Tibial artery (tissue), 4 donors: ENCODE results near the gene IRAK3.
A peak's percentile ranks its signal among the peaks of the same experiment; 100 is the strongest.
"Not testable (repeated sequence)": the region's sequence is repeated elsewhere in the genome, so short reads cannot be mapped to it uniquely, and the experiment has no call there.

Source experiments
- DNase-seq, 2 donors: peaks; one replicate each; pipeline ENCODE4 v3.0.0-alpha.2; 2019
- H3K27ac ChIP-seq, 2 donors: fragments of 200-600 bp; sonication (generic) in 1 of 2; 1 replicate in 1 of 2; 2 replicates in 1 of 2; pipeline ENCODE4 v1.5.1; 2018 to 2019; ENCODE audit warnings: mild to moderate bottlenecking in 1 of 2
- H3K27me3 ChIP-seq, 2 donors: fragments of 200-600 bp; sonication (generic) in 1 of 2; one replicate each; pipeline versions ENCODE4 v1.5.1 to v1.6.0; 2016 to 2019
- H3K36me3 ChIP-seq, 3 donors: fragments of 200-600 bp; sonication (generic) in 2 of 3; one replicate each; pipeline ENCODE4 v1.5.1; 2016 to 2019; ENCODE audit warnings: mild to moderate bottlenecking in 2 of 3
- H3K4me1 ChIP-seq, 4 donors: fragments of 200-600 bp; sonication (generic) in 2 of 4; 1 replicate in 3 of 4; 2 replicates in 1 of 4; pipeline ENCODE4 v1.5.1; 2016 to 2019
- H3K4me3 ChIP-seq, 2 donors: fragments of 200-600 bp; sonication (generic) in 1 of 2; 1 replicate in 1 of 2; 2 replicates in 1 of 2; pipeline ENCODE4 v1.5.1; 2018 to 2019; ENCODE audit warnings: mild to moderate bottlenecking in 2 of 2
- H3K9me3 ChIP-seq, 3 donors: fragments of 200-600 bp; sonication (generic) in 1 of 3; one replicate each; pipeline ENCODE4 v1.5.1; 2016 to 2019
- CTCF ChIP-seq, 2 experiments: fragments of 200-600 bp in 1 of 2; fragments of 450-650 bp in 1 of 2; IDR thresholded peaks; one replicate each; pipeline ENCODE4 v1.5.1; 2017 to 2019; ENCODE audit warnings: antibody characterized with exemption in 2 of 2, mild to moderate bottlenecking in 1 of 2, moderate library complexity in 1 of 2
- intact Hi-C: fragments of 100-400 bp; cut with DNase I; formaldehyde crosslinking; loops from one replicate; pipeline ENCODE4 v1.15.0; 2023; ENCODE audit warnings: low total_unique reads

IRAK3 gene

DNA sequence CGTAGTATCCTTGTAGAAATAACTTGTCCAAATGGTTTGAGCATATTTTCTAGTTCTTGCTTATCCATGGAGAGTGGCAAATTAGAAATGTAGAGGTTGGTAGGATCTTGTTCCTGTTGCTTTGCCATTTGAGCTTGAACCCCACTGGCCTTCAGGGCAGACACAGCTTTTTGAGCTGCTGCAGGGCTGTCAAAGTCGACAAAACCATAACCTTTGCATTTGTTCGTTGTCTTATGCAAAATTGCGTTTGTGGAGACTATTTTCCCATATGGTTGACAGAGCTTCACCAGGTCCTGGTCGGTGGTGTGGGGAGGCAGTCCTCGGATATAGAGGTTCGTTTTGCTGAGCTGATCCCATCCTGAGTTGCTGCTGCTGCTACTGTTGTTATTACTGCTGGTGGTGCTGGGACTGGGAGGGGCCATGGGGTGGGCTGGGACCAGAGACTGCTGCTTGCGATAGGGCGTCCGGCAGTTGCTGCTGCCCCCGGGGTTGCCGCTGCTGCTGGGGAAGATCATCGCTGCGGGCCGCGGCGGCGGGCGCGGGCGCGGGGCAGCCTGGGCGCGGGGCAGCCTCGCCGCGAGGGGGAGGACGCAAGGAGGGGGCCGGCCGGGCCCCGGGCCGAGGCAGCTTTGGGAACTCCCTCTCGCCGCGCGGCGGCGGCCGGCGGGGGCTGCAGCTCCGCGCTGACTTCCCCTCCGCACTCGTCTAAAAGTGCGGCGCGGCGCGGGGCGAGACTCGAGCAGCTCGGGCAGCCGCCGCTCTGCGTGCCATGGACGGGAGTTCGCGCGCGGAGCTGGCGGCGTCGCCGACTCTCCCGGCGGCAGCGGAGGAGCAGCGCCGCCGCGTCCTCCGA is 46.0 kb downstream of the IRAK3 start:
- peak in 1 of 2 experiments; percentile 16 for TF ChIP-seq CTCF (IDR thresholded peaks at IDR 0.05)
- intact Hi-C loops, H3K27me3 ChIP-seq, H3K4me1 ChIP-seq, H3K36me3 ChIP-seq, H3K9me3 ChIP-seq: not testable (repeated sequence)
- H3K4me3 ChIP-seq: peak overlapping the region; percentile 50 to 57
- DNase-seq: peak in 1 of 2 donors; percentile 38
- H3K27ac ChIP-seq: peak overlapping the region in 1 of 2 donors; percentile 47

DNA sequence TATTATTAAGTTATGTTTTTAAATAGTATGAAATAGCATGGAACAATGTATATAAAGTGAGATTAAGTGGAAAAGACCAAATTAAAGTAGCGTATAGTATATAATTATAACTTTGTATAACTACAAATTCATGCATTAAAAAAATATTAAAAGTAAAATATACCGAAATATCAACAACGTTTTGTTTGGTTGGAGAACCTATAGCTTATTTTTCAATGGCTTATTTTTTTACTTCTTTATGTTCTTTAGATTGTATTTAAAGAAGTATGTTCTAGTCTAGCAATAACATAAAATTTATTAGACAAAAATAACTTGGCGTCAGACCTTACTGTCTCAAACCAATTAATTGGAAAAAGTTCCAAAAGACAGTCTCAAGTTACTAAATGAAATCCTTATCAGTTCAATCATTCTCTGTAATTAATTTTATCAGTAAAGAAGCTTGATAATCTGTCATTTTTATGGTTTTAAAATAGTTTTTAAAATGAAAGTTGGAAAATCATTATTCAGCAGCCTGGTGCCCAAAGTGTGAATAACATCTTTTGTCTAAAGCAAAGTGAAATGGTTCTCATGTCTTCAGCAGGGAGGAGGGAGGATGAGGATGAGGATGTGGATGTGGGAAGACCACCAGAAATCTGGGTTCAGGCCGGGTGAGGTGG is 46.7 kb downstream of the IRAK3 start:
- H3K9me3 ChIP-seq: no peaks in the 10 kb centered on the region
- TF ChIP-seq CTCF (IDR thresholded peaks at IDR 0.05): no peak
- DNase-seq: no peak
- H3K4me3 ChIP-seq: peak overlapping the region; percentile 50 to 57
- no peaks in the 10 kb centered on the region for H3K36me3 ChIP-seq
- H3K27me3 ChIP-seq: no peaks in the 10 kb centered on the region
- H3K27ac ChIP-seq: no peak overlapping the region
- H3K4me1 ChIP-seq: peaks cover 0 to 7% (median 4%) of the 10 kb centered on the region in 4 donors
- intact Hi-C loops: no loop called here

GRCh38 chr12:66236282-66236675 is 47.3 kb downstream of the IRAK3 start:
- H3K9me3 ChIP-seq, H3K27me3 ChIP-seq, H3K27ac ChIP-seq, intact Hi-C loops, H3K36me3 ChIP-seq, DNase-seq, H3K4me1 ChIP-seq, H3K4me3 ChIP-seq: not testable (repeated sequence)

- DNase-seq: no peak
- Histone ChIP-seq H3K9me3 (no peaks in the 10 kb centered on the region), H3K36me3 (no peaks in the 10 kb centered on the region), H3K4me3 (no peak overlapping the region), H3K27me3 (no peaks in the 10 kb centered on the region), H3K4me1 (peaks cover 0 to 7% (median 4%) of the 10 kb centered on the region in 4 donors), H3K27ac (no peak overlapping the region)
- TF ChIP-seq CTCF (IDR thresholded peaks at IDR 0.05): no peak
- intact Hi-C loops: no loop called here
These were observed 48.0 kb downstream of the IRAK3 start for GRCh38 chr12:66236969-66237368.

DNA sequence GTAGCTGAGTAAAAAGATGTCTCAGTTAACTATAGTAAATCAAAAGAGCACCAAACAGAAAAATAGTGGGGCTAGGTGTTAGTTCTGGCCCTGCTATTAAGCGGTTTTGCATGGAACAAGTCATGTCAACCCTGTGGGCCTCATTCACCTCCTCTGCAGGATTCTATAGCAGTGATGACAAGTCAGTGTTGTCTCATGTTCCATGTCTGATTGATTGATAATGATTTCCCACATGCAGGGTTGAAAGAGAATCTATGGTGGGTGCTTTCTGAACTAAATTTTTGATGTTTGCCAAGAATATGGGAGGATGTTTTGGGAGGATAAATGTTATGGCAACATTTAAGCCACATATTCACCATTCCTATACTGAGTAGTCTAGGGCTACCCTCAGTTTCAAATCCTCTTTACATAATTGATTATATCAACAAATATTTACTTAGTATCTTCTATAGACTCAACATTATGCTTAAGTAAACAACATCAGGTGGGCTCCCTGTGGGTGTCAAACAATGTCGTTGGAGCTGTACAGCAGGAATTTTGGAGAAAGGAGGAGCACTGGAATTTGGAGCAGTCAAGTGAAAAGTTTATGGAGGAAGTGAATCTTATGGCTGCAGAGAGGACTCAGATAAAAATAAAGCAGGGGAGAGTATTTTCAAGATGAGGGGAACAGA is 48.6 kb downstream of the IRAK3 start:
- Histone ChIP-seq H3K27ac (no peak overlapping the region), H3K9me3 (no peaks in the 10 kb centered on the region), H3K36me3 (no peaks in the 10 kb centered on the region), H3K4me1 (peaks cover 0 to 7% (median 4%) of the 10 kb centered on the region in 4 donors), H3K4me3 (no peak overlapping the region), H3K27me3 (no peaks in the 10 kb centered on the region)
- DNase-seq: no peak
- intact Hi-C loops: no loop called here
- no peak for TF ChIP-seq CTCF (IDR thresholded peaks at IDR 0.05)

DNA sequence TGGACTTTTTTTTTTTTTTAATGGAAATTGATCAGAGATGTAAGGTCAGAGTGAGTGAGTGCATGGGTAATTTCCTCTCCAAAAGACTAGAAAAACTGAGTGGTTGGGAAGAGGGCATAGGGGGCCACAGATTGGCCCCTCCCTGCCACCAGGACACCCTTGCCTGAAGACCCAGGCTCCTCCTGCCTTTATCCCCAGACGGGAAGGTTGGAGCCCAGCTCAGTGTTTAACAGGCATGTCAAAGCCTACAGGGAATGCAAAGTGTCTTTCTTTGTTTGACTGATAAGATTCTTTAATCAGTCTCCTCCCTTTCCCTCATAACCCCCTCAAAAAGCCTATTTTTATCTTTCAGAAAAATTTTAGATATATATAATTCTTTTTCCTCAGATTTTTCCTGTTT is 50.3 kb downstream of the IRAK3 start:
- intact Hi-C loops: no loop called here
- no peak for TF ChIP-seq CTCF (IDR thresholded peaks at IDR 0.05)
- Histone ChIP-seq H3K4me1 (peaks cover 0 to 7% (median 4%) of the 10 kb centered on the region in 4 donors), H3K9me3 (no peaks in the 10 kb centered on the region), H3K4me3 (no peak overlapping the region), H3K27me3 (no peaks in the 10 kb centered on the region), H3K36me3 (no peaks in the 10 kb centered on the region), H3K27ac (no peak overlapping the region)
- no peak for DNase-seq
